COLO668 (cell line): ENCODE measurements around the gene ARHGEF2.

Source experiments
- DNase-seq: peaks from one replicate; lab custom pipeline; 2025; ENCODE audit not compliant: unreplicated experiment; lab: John Stamatoyannopoulos, UW

ARHGEF2 gene

GRCh38 chr1:155971910-155972809 is 6.2 kb downstream of the ARHGEF2 start:
- DNase-seq: no peak

GRCh38 chr1:155970531-155971167 is 7.7 kb downstream of the ARHGEF2 start:
- DNase-seq: no peak

- DNase-seq: no peak
These were observed 9.0 kb downstream of the ARHGEF2 start for GRCh38 chr1:155969377-155969791.

- DNase-seq: no peak
These were observed 9.7 kb downstream of the ARHGEF2 start for GRCh38 chr1:155968670-155969069.

GRCh38 chr1:155968051-155968400 is 10.3 kb downstream of the ARHGEF2 start:
- DNase-seq: no peak

- no peak for DNase-seq
These were observed 10.9 kb downstream of the ARHGEF2 start for GRCh38 chr1:155967341-155968050.

DNA sequence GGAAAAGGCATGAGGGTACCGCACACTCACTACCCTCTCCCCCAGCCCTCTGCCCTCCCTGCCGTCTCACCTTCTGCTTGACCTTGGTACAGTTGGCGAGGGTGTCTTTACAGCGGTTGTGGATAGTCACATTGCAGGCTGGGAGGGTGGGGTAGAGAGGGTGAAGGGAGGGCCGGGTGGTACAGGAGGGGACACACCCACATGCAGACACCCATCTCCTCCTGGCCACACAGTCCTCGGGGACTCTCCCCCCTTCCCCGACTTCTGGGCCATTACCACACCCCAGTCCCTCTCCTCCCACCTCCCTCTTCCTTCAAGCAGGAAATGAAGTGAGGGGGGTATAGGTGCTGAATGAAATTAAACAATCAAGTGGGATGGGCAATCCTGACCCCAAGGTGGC is 11.6 kb downstream of the ARHGEF2 start:
- DNase-seq: no peak

DNA sequence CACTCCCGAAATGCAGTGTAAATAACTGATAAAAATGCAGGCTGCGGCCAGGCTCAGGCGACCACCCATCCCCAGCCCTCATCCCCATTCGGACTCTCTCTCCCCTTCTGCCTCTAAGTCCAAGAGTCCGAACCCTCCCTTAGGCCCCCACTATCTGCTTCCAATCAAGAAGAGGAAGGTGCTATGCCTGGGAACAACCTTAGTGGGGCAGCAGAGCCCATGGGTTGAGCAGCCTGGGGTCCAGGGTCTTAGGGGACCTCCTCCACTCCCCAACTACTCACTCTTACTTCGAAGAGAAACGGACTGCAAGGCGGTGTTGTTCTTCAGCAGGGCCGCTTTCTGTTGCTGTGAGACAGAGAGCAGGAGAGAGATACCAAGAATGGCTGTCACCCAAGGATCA is 12.2 kb downstream of the ARHGEF2 start:
- no peak for DNase-seq

GRCh38 chr1:155964193-155964592 is 14.2 kb downstream of the ARHGEF2 start:
- no peak for DNase-seq

- DNase-seq: no peak
These were observed 15.6 kb downstream of the ARHGEF2 start for GRCh38 chr1:155962599-155963211.

- peak; percentile 35 for DNase-seq
These were observed 16.4 kb downstream of the ARHGEF2 start for GRCh38 chr1:155961937-155962336.

DNA sequence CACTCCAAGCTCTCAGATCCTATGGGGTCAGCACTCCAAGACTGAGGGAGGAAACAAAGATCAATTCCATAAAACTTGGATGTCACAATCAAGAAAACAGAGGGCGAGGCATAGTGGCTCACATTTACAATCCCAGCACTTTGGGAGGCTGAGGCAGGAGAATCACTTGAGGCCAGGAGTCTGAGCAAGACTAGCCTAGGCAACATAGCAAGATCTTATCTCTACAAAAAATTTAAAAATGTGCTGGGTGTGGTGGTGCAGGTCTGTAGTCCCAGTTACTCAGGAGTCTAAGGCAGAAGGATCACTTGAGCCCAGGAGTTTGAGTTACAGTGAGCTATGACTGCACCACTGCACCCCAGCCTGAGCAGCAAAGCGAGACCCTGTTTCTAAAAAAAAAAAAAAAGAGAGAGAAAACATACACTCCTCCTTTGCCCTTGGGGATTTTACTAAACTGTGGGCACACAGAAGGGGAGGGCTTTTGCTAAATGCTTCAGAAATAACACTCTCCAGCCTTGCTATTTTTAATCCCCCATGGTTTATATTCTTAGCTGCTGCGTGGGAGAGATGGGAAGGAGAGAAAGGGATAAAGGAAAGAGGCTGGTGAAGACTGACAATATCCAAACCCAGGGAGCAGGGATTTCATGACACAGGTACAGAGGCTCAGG is 18.1 kb downstream of the ARHGEF2 start:
- no peak for DNase-seq

DNA sequence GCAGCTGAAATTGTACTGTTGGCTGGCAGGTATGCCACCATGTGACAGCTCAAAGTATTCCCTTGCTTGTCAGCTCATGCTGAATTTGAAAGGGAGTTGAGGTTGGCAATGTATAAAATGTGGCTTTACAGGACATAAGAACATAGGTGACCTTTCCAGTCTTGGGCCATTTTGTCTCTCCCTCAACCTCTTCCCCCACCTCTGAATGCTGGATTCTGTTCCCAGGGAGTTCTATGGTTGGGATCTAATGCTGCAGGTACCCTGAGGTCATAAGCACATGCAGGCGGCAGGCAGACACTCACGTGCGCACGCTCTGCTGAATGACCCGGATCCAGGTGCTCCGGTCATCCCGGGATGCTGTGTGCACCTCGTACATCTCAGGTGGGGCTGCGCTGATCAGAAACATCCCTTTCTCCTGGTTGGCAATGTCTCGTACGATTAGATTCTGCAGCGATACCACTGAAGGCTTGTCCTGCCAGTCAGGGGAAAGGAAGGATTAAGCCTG is 20.9 kb downstream of the ARHGEF2 start:
- DNase-seq: no peak

GRCh38 chr1:155954645-155955044 is 23.7 kb downstream of the ARHGEF2 start:
- DNase-seq: no peak

DNA sequence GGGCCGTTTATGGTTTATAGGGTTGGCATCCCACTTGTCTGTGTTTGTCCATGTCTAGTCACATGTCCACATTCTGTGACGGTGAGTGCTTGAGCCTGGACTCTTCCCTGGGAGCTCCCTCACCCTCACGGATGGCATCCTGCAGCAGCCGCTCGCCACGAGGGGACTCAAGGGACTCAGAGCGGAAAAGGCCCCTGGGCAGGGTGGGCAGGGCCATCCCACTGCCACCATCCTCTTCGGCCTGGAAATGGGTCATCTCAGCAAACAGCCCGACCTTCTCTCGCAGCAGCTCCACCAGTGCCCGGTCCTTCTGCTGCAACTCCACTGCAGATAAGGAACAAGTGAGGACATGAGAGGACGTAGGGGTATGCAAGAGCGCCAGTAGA is 25.8 kb downstream of the ARHGEF2 start:
- no peak for DNase-seq

DNA sequence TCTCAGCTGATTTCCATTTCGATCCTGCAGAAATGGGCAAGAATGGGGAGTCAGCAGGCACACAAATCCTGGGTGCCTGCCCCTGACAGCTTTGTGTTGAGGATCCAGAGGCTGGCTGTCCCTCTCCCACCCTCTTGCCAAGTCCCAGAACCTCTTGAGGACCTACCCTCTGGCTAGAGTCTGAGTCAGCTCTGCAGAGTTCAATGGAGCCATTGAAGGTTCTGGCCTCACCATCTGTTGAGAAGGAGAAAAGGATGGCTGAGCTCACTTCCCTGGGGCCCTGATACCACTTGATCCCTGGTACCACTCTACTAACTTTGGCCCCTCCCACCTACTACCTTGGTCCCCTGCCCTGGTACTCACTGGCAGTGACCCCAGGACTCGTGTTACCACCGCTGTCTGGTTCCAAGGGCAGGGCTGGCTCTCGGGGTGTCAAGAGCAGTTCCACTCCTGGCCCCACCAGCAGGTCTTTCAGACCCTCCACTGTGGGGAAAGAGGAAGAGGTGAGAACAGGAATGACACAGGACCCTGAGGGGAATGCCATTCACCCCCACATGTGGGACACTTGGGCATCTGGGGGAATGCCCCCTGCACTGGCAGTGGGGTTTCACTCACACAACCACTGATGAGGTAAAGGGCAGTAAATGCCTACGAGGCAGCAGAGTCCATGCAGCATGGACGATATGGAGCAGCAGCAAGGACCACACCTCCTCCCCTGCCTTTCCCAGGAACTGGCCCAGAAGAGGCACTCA is 26.4 kb downstream of the ARHGEF2 start:
- no peak for DNase-seq

DNA sequence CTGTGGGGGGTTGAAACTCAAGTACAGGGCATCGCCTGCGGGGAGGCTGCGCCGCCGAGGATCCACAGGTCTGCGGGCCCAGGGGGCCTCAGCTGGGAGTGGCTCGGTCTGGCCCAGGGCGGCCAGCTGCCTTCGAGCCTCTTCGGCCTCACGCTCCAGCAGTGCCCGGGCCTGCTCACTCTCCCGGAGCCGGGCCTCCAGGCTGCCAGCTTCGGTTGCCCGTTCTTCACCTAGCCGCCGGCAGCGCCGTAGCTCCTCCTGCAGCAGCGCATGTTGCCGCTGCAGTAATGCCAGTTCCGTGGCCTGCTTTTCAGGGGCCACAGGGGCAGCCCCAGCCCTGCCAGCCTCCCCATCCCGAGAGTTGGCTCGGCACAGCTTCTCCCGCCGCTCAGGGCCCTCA is 27.5 kb downstream of the ARHGEF2 start:
- DNase-seq: no peak

DNA sequence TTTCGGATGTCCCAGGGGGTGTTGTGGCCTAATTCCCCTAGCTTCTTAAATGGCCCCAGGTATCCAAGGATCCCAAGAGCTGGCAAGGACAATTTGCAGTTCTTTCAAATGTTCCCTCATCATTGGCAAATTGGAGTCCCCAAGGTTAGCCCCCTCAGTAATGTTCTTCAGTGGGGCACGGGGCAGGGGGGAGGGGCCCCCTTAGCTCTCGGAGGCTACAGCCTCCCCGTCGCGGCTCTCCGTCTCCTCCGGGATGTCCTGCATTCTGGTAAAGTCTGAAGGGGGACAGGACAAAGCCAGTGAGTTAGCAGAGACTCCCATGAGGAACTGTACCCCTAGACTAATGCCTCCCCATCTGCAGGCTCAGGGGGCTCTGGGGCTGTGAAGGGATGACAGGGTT is 30.6 kb downstream of the ARHGEF2 start:
- DNase-seq: no peak

DNA sequence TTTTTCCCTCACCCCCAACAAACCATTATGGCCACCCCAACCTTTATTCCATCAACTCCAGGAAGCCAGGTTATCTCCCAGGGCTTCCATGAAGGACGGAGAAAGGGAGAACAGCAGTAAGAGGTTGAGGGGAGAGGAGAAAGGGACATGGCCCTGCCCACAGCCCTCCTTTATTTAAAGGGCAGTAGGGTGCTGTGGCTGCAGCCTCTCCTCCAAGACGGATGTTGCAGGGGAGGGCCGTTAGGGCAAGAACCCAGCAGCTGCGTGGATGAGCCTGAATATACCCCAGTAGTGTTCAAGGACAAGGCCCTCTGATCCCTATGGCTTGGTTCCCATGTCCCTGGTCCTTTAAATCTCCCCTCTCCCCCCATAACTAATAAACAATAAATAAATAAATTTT is 31.1 kb downstream of the ARHGEF2 start:
- no peak for DNase-seq

DNA sequence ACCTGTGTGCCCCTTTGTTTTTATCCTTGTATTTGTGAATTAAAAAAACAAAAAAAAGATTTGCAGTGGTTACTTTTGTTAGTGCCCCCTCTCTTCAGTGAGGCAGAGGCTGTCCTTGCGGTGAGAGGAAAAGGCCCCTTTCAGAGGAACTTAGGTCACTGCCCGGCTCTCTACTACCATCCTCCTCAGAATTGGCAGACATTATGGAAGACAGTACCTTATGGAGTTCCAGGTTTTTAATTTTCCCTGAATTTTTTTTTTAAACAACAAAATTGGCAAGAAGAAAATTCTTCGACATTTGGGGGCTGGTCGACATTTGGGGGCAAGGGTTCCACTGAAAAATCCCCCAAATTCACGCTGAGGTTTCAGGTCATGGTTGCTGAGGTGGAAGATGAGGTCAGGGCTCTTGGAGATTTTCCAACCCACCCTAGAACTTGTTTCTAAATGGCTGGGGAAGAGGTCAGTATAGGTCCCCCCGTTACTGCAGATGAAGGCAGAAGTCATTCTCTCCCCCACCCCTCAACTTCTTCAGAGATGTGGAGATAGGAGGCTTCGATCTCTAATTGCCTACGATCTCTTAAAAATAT is 31.6 kb downstream of the ARHGEF2 start:
- DNase-seq: no peak
